Activated gamma-delta T cell treated with anti-CD3 and anti-CD28 coated beads, Interleukin-2, amount 50 U/mL, for 16 hours (primary cell): ENCODE results near the gene KRT4.
"Not testable (repeated sequence)": the region's sequence is repeated elsewhere in the genome, so short reads cannot be mapped to it uniquely, and the experiment has no call there.

Source experiments
- DNase-seq: peaks from one replicate; pipeline ENCODE4 v3.0.0-alpha.2; 2020; ENCODE audit warnings: low read depth

Gene KRT4

GRCh38 chr12:52807544-52808470 lies 6.1 kb downstream of the KRT4 start:
- DNase-seq = no peak

GRCh38 chr12:52806821-52807543 lies 6.9 kb downstream of the KRT4 start:
- DNase-seq = no peak

- no peak for DNase-seq
Observed at GRCh38 chr12:52806169-52806811, 7.6 kb downstream of the KRT4 start.

GRCh38 chr12:52805739-52806138 lies 8.2 kb downstream of the KRT4 start:
- no peak for DNase-seq

GRCh38 chr12:52805000-52805399 lies 8.9 kb downstream of the KRT4 start:
- no peak for DNase-seq

- no peak for DNase-seq
Observed at GRCh38 chr12:52802442-52802841, 11.5 kb downstream of the KRT4 start.

- no peak for DNase-seq
Observed at GRCh38 chr12:52801773-52802172, 12.1 kb downstream of the KRT4 start.

GRCh38 chr12:52800259-52800917 lies 13.5 kb downstream of the KRT4 start:
- no peak for DNase-seq

- no peak for DNase-seq
Observed at GRCh38 chr12:52799505-52800211, 14.3 kb downstream of the KRT4 start.

- DNase-seq = no peak
Observed at GRCh38 chr12:52798671-52799504, 15.0 kb downstream of the KRT4 start.

- no peak for DNase-seq
Observed at GRCh38 chr12:52798003-52798670, 15.8 kb downstream of the KRT4 start.

GRCh38 chr12:52797529-52797894 lies 16.4 kb downstream of the KRT4 start:
- DNase-seq = no peak

- no peak for DNase-seq
Observed at GRCh38 chr12:52796839-52797528, 16.9 kb downstream of the KRT4 start.

GRCh38 chr12:52796429-52796794 lies 17.5 kb downstream of the KRT4 start:
- DNase-seq = no peak

- DNase-seq = no peak
Observed at GRCh38 chr12:52795694-52796428, 18.1 kb downstream of the KRT4 start, which contains the start of gene KRT3. Gene KRT3, minus strand, starts transcription at chr12:52796117. Its CDS starts 75 bp downstream, at chr12:52796042.

GRCh38 chr12:52795332-52795674 lies 18.6 kb downstream of the KRT4 start:
- not testable (repeated sequence) for DNase-seq

GRCh38 chr12:52794479-52795331 lies 19.2 kb downstream of the KRT4 start:
- DNase-seq = no peak
